DOHH2 (cell line): ENCODE results near the gene CD99.

Source experiments
- EZH2phosphoT487 ChIP-seq: fragments of 200-600 bp; sonication (generic); IDR thresholded peaks from 2 replicates; pipeline ENCODE4 v1.6.1; 2017; ENCODE audit warnings: borderline replicate concordance, mild to moderate bottlenecking, antibody characterized with exemption, low read length, moderate library complexity, mixed read lengths
- TF ChIP-seq, protein P1 (sequence below): fragments of 200-600 bp; sonication (generic); IDR thresholded peaks from one replicate; pipeline ENCODE4 v1.5.1; 2014; ENCODE audit warnings: antibody characterized with exemption, mild to moderate bottlenecking, low read depth, low read length; ENCODE audit not compliant: poor library complexity, severe bottlenecking

GRCh38 chrX:2785538-2785937, 94.4 kb downstream of the CD99 start:
- TF ChIP-seq, protein P1, sequence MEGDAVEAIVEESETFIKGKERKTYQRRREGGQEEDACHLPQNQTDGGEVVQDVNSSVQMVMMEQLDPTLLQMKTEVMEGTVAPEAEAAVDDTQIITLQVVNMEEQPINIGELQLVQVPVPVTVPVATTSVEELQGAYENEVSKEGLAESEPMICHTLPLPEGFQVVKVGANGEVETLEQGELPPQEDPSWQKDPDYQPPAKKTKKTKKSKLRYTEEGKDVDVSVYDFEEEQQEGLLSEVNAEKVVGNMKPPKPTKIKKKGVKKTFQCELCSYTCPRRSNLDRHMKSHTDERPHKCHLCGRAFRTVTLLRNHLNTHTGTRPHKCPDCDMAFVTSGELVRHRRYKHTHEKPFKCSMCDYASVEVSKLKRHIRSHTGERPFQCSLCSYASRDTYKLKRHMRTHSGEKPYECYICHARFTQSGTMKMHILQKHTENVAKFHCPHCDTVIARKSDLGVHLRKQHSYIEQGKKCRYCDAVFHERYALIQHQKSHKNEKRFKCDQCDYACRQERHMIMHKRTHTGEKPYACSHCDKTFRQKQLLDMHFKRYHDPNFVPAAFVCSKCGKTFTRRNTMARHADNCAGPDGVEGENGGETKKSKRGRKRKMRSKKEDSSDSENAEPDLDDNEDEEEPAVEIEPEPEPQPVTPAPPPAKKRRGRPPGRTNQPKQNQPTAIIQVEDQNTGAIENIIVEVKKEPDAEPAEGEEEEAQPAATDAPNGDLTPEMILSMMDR = no peak
- no peak for TF ChIP-seq EZH2phosphoT487
